A549 treated with ZK216348 at 1 μM for 4 hours (cell line): ENCODE measurements around the gene DNAH1. TPM values are rescaled to one million over a fixed set of nuclear protein-coding genes. Genes with fewer than 3 reads are reported as not detected.

Source experiments
- total RNA-seq: library from RNA; stranded (reverse); fragments of 200-300 nt; extraction: Qiagen RNA extraction; gene quantifications from 5 replicates; pipeline ENCODE4 v1.2.3, GENCODE V29; 2022; ENCODE audit warnings: low read depth

Gene DNAH1
- total RNA-seq, result 0.72 to 1.6 TPM (median 0.89 TPM) in 5 replicates

GRCh38 chr3:52315977-52316764 lies at the start of gene DNAH1:
TSS of gene DNAH1 (plus strand) at chr3:52316319. CDS start at chr3:52322443, 6,124 bp downstream.

DNA sequence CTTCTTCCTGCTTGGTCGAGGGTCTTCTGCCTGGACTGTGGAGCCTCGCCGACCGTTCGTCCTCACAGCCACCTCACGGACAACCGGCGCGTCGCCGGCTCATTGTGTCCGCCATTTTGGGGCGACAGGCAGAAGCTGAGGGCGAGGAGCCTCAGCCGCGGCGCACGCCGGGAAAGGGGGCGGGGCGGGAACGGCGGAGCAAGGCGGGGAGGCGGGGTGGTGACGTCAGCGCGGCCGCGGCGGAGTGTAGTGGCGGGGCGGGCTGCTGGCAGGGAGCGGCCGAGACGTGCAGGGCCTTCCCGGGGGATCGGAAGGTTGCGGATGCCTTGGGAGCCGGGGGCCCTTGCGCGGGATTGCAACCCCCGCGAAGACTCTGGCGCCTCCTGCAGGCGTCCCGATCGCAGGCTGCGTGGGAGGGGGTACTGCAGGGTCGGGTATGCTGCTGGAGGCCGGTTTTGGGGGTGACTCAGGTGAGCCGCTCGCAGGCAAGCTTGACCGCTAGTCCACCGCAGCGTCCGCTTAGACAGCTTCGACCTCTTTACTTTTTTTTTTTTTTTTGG lies 37.5 kb upstream of the DNAH1 start, which contains the start of gene WDR82:
Gene WDR82, minus strand, starts transcription at position 140 of the 560 bp plus-strand sequence. CDS start 288 bp downstream, outside the sequence.

DNA sequence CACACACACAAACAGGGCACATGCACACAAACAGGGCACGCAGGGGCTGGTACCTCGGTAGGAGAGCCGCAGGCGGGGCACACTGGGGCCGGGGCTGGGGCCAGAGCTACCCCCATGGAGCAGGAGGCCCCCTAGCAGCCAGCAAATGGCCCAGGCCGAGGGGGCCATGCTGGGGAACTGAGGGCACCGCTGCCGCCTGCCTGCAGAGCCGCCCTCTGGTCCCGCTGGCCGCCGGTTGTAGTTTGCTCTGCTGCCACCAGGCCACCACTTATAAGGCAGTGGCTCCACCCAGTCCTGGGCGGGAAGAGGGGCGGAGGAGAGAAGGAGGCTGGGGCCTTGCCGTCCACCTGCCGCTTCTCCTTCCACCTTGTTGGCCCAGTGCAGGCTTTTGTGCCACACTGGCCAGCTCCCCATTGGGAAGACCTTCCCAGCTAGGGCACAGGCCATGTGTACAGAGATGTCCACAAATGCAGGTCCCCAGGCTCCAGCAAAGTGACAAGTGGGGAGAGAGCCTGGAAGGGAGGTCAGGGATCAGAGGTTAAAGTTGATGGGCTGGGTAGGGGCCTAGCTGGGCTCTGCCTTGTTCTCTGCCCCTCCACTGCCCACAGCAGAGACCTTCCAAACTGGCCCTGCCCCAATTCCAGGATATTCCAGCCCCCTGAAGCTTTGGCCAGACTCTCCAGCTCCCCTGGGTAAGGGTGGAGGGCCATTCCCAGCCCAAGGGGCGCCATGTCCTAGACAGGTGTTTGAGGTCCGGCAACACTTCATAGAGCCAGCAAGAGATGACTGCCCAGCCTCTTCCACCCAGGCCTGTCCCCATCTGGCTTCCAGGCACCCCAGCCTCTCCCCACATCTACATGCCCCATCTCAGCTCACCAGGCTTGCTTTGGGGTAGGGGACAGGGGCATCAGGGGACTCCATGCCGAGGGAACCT lies 129.0 kb downstream of the DNAH1 start, which contains the start of gene SEMA3G:
Gene SEMA3G, minus strand, starts transcription at position 244 of the 934 bp plus-strand sequence. Its CDS starts 76 bp downstream, at position 168.

Other genes with a start within 250 kb of the DNAH1 start
- 12.2 to 19.5 TPM (median 19.2 TPM) in 5 replicates for gene POC1A, start 161.9 kb upstream of the DNAH1 start, total RNA-seq
- 38.4 to 51.7 TPM (median 49.5 TPM) in 5 replicates for gene ALAS1, start 118.2 kb upstream of the DNAH1 start, total RNA-seq
- 0.18 TPM in 1 of 5 replicates, not detected in the others for gene TLR9, start 90.7 kb upstream of the DNAH1 start, total RNA-seq
- gene TWF2, start 77.2 kb upstream of the DNAH1 start, total RNA-seq, result 51.7 to 79.8 TPM (median 69.4 TPM) in 5 replicates
- gene PPM1M, start 70.6 kb upstream of the DNAH1 start, total RNA-seq, result 3.5 to 5.8 TPM (median 5.1 TPM) in 5 replicates
- gene WDR82, start 37.7 kb upstream of the DNAH1 start, total RNA-seq, result 45.4 to 57.8 TPM (median 50.5 TPM) in 5 replicates
- gene GLYCTK, start 28.5 kb upstream of the DNAH1 start, total RNA-seq, result 1.5 to 4.6 TPM (median 3.8 TPM) in 5 replicates
- 25.6 to 40.0 TPM (median 38.8 TPM) in 5 replicates for gene BAP1, start 93.7 kb downstream of the DNAH1 start, total RNA-seq
- gene PHF7, start 94.3 kb downstream of the DNAH1 start, total RNA-seq, result 2.1 to 4.5 TPM (median 2.7 TPM) in 5 replicates
- 0.07 to 0.15 TPM (median 0.12 TPM) in 5 replicates for gene SEMA3G, start 128.8 kb downstream of the DNAH1 start, total RNA-seq
- gene TNNC1, start 137.7 kb downstream of the DNAH1 start, total RNA-seq, result 0.87 to 2.3 TPM (median 1.2 TPM) in 5 replicates
- 10.9 to 17.3 TPM (median 14.4 TPM) in 5 replicates for gene NISCH, start 139.3 kb downstream of the DNAH1 start, total RNA-seq
- gene STAB1, start 179.0 kb downstream of the DNAH1 start, total RNA-seq, result 0.09 to 0.14 TPM in 2 of 5 replicates, not detected in the others
- 70.6 to 110 TPM (median 101 TPM) in 5 replicates for gene NT5DC2, start 217.5 kb downstream of the DNAH1 start, total RNA-seq
- 43.4 to 69.8 TPM (median 59.8 TPM) in 5 replicates for gene UQCC5, start 220.3 kb downstream of the DNAH1 start, total RNA-seq